Astrocyte of the cerebellum (primary cell): ENCODE results near the gene TLE3.

Experiments used
- DNase-seq: peaks from one replicate; pipeline ENCODE4 v3.0.0-alpha.2; 2011; ENCODE audit warnings: low read depth
- H3K4me3 ChIP-seq: 2 replicates; pipeline ENCODE4 v1.5.1; 2011; ENCODE audit warnings: mild to moderate bottlenecking, low read depth, low read length, moderate library complexity
- in situ Hi-C: cut with HindIII; loops from 2 replicates; pipeline ENCODE4 v1.10.0; 2017; ENCODE audit warnings: low sequenced_read_pairs
- TF ChIP-seq, protein P1 (sequence below): IDR thresholded peaks from 2 replicates; pipeline ENCODE4 v1.5.1; 2012; ENCODE audit warnings: low read length, low read depth, moderate library complexity, mild to moderate bottlenecking; ENCODE audit errors: missing control alignments

Gene TLE3

DNA sequence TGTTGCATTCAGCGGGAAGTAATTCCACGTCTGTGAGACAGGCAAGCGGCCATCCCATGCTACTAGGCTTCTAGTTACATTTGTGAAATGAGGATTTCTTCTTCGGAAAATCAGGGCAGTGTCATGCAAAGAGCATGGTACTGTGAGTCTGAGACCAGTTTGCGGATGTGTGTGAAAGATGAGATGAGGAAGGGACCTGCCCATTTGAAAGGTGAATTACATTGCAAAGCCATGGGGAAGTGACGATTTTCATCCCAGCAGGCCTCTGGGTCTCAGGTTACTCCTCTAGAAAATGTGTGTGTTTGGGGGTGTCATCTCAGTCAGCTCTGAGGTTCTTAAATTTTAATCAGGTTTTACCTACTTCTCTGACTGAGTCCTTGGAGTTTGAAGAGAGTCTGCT is 16.1 kb downstream of the TLE3 start:
- TF ChIP-seq, protein P1, sequence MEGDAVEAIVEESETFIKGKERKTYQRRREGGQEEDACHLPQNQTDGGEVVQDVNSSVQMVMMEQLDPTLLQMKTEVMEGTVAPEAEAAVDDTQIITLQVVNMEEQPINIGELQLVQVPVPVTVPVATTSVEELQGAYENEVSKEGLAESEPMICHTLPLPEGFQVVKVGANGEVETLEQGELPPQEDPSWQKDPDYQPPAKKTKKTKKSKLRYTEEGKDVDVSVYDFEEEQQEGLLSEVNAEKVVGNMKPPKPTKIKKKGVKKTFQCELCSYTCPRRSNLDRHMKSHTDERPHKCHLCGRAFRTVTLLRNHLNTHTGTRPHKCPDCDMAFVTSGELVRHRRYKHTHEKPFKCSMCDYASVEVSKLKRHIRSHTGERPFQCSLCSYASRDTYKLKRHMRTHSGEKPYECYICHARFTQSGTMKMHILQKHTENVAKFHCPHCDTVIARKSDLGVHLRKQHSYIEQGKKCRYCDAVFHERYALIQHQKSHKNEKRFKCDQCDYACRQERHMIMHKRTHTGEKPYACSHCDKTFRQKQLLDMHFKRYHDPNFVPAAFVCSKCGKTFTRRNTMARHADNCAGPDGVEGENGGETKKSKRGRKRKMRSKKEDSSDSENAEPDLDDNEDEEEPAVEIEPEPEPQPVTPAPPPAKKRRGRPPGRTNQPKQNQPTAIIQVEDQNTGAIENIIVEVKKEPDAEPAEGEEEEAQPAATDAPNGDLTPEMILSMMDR = no peak
- no peak for DNase-seq
- in situ Hi-C loops = no loop called here
- H3K4me3 ChIP-seq = no peak overlapping the region

DNA sequence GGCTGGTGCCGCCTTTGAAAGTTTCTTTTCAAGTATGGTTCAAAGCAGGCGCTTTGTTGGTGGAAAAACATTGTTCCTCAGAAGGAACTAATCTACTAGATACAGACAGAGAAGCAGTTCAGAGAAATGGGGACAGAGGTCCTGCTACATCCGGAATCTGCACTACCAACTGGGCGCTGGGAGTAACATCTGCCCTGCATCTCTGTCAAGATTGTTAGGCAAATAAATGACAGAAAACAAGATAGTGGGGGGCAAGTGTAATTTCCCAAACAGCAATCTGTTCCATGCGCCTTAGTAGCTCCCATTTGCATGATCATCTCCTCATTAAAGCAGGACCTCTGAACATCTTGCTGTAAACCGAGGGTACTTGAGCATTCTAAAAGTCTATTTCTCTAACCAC is 17.4 kb downstream of the TLE3 start:
- TF ChIP-seq, protein P1 = no peak
- in situ Hi-C loops = no loop called here

DNA sequence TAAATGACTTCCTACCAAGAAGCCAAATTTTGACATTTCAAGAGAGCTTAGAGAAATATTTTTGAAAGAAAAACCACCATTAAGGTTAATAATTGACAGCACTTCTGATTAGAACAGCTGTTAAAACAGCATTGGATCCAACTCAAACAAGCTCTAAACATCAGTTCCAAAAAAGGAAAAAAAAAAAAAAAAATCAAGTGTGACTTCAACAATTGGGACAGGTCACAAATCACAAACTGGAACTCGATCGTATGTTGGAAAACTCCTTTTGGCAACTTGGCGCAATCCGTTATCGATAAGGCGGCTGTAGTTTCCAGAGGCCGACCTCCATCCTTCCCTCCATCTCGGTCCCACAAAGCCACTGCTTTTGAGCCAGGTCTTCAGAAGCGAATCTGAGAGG is 17.8 kb downstream of the TLE3 start:
- no peak overlapping the region for H3K4me3 ChIP-seq
- in situ Hi-C loops = no loop called here
- no peak for DNase-seq
- TF ChIP-seq, protein P1 = no peak

More for the DNA sequence above, 17.4 kb downstream of the TLE3 start:
- no peak overlapping the region for H3K4me3 ChIP-seq
- DNase-seq = no peak

DNA sequence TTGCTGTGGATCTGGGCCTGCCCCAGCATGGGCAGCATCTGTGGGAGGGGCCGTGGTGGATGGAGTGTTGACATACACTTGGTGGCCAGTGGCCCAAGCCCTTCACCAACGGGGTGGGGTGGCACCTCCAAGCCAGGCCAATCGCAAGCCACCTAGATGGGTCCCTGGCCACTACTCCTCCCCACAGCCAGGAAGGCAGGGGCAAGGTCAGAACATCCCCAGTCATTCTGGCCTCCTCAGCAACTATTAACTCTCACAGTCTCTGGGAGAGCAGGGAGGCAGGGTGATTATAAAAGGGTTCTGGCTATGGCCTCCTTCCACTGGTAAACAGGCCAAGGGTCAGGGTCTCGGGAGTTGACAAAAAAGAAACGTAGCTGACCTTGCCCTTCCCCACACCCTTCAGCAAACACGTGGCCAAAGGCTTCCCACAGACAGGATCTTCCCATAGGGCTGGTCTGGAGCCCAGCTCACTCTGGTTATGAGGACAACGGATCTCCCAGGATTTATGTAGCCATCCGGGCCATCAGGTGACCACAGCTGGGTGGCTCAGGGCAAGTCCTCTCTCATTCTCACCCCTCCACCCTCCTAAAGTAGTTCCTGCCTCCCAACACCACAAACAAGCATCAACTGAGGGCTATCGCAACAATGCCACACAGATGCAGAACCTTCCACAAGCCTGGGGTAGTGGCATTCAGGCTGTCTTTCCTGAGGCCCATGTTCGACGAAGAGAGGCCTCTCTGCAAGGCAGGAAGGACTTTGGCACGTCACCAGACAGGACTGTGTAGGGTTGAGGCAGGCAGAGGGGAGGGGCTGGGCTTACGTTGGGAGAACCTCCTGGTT is 18.9 kb downstream of the TLE3 start:
- in situ Hi-C loops = no loop called here
- DNase-seq = no peak
- TF ChIP-seq, protein P1 = no peak
- no peak overlapping the region for H3K4me3 ChIP-seq

DNA sequence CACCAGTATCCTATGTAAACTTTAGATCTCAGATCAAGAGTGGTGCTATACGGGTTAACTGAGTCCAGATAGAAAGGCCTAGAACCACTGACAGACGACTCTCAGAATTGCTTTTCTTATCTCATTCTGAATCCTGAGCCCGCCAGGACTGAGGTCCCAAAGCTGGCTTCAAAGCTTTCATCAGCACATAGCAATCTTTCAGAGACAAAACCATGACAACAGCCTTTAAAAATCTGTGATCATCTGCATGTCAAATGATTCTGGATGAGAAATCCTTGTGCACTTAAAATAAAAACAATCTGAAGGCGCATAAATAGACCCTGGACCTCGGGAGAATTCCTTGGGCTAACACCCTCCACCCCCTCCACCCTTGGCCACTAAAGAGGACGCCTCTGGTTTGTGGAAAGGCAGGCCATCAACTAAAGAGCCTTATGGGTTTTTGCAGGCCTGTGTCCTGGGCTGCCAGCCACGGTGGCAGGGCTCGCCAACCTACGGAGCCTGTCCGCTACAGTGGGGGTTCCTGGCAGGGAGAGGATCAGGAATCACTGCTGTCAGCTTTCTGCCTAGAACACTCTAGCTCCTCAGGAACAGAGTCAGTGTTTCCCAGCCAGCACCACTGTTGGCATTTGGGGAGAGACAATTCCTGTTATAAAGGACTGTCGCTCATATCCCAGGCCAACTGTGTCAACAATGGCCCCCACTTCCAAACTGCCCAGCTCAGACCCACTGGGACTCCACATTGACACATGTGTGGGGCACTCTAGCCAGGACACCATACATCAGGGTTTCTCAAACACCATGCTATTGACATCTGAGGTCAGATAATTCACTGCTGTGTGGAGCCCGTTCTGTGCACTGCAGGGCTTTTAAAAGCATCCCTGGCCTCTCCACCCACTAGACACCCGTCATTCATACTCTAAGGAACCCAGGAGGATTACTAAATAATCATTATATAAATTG is 20.2 kb downstream of the TLE3 start:
- TF ChIP-seq, protein P1 = no peak
- H3K4me3 ChIP-seq = no peak overlapping the region
- no peak for DNase-seq
- in situ Hi-C loops = no loop called here

DNA sequence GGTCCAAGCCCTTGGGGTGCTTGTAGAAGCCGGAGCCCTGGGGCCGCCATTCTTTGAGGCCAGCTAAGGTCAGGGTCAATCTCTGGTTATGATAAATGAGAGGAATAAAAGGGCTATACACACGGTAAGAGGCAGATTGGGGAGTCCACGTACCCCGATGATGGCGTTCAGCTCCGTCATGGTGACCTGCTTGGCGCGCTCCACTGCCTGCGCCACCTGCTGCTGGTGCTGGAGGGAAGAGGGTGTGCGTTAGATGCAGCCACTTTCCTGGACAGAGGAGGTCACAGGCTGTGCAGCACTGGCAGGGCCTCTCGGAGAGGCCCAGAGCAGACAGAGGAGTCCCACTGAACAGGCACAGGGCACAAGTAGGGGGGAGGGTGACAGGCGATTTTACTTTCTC is 23.3 kb downstream of the TLE3 start:
- TF ChIP-seq, protein P1 = no peak
- in situ Hi-C loops = no loop called here
- no peak overlapping the region for H3K4me3 ChIP-seq
- no peak for DNase-seq
